Measurements from ENCODE around the gene C17orf113.
A peak's percentile ranks its signal among the peaks of the same experiment; 100 is the strongest.
"Not testable (repeated sequence)": the region's sequence is repeated elsewhere in the genome, so short reads cannot be mapped to it uniquely, and the experiment has no call there.

C17orf113 gene

DNA sequence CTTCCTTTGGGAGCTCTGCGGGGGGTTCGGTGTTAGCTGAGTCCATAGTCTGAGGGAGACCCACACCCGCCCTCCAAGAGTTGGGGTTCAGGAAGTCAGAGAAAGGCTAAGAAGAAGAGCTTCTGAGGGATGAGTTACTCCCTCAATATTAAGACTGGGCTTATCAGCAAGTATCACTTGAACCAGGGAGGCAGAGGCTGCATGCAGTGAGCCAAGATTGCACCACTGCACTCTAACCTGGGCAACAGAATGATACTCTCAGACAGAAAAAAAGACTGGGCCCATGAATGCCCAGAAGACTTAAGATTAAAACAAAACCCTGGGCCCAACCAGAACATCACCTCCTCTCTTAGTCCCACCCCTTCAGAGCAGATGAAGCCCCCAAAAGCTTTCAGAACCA lies 24.5 kb downstream of the C17orf113 start:
- H3K4me3 ChIP-seq: no peak overlapping the region
- no peaks in the 10 kb centered on the region for H3K27me3 ChIP-seq (ENCODE audit: low read depth)
- in situ Hi-C loops (cut with MboI; ENCODE audit: low sequenced_read_pairs): loop anchor here (5.0 kb wide), 1 partner anchor 86 kb away; the partner anchor contains the start of gene DHX58
- no peaks in the 10 kb centered on the region for H3K9me3 ChIP-seq
- peaks cover 28% of the 10 kb centered on the region for H3K36me3 ChIP-seq (replicated peaks)
- DNase-seq (ENCODE audit: low spot score in 2 of 2): no peak
- H3K4me1 ChIP-seq: no peaks in the 10 kb centered on the region

DNA sequence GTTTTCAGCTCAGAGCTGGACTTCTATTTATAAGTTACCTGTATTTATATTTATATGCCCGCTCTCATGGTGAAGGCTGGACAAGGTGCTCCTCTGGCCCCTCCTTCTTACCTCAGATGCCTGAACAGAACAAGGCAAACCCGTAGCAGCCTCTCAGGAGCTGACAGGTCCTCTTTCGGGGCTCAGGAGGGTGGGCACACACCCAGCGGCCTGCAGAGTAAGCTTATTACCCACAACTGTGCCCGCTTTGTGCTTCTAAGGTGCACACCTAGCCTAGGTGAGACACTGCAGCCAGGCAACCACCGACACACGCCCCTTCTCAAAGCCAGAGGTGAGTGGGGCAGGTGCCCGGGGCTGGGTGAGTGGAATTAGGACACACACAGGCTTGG lies 25.2 kb downstream of the C17orf113 start:
- no peaks in the 10 kb centered on the region for H3K27me3 ChIP-seq (ENCODE audit: low read depth)
- no peaks in the 10 kb centered on the region for H3K9me3 ChIP-seq
- no peaks in the 10 kb centered on the region for H3K4me1 ChIP-seq
- no peak overlapping the region for H3K4me3 ChIP-seq
- DNase-seq (ENCODE audit: low spot score in 2 of 2): no peak
- peaks cover 28% of the 10 kb centered on the region for H3K36me3 ChIP-seq (replicated peaks)
- in situ Hi-C loops (cut with MboI; ENCODE audit: low sequenced_read_pairs): loop anchor here (5.0 kb wide), 1 partner anchor 87 kb away; the partner anchor contains the start of gene DHX58

DNA sequence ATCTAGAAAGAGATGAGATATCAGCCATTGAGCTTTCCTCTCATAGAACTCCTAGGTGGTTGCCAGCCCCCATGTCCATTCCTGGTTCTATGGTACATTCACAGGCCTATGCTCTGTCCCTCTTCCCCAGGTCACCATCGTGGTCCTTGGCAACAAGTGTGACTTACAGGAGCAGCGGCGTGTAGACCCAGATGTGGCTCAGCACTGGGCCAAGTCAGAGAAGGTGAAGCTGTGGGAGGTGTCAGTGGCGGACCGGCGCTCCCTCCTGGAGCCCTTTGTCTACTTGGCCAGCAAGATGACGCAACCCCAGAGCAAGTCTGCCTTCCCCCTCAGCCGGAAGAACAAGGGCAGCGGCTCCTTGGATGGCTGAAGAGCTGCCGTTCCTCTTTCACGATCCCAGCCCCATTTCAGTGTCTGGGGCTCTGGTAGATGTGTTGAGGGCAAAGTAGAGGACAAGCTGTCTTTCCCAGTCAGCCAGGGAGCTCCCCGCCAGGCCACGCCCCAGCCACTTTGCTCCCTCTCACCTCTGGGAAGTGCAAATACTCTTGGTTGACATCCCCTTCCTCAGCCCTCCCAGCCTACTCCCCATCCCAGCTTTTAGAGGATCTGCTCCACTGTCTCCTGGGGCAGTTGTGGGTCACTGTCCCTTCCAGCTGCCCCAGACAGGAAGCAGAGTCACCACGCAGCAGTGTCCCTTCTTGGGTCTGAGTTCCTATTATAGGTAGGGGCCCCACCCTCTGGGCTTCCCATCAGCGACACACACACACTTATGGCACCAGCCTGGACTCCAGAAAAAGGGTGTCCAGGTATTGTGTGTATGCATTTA lies 26.7 kb downstream of the C17orf113 start:
- peaks cover 28% of the 10 kb centered on the region for H3K36me3 ChIP-seq (replicated peaks)
- H3K27me3 ChIP-seq (ENCODE audit: low read depth): no peaks in the 10 kb centered on the region
- H3K9me3 ChIP-seq: no peaks in the 10 kb centered on the region
- no peak overlapping the region for H3K4me3 ChIP-seq
- no peaks in the 10 kb centered on the region for H3K4me1 ChIP-seq
- no peak for DNase-seq (ENCODE audit: low spot score in 2 of 2)
- in situ Hi-C loops (cut with MboI; ENCODE audit: low sequenced_read_pairs): no loop called here

- H3K4me1 ChIP-seq; in situ Hi-C loops (cut with MboI; ENCODE audit: low sequenced_read_pairs); H3K9me3 ChIP-seq; H3K27me3 ChIP-seq (ENCODE audit: low read depth); DNase-seq (ENCODE audit: low spot score in 2 of 2): not testable (repeated sequence)
- peak overlapping the region; percentile 86 for H3K4me3 ChIP-seq
- peaks cover 28% of the 10 kb centered on the region for H3K36me3 ChIP-seq (replicated peaks)
Observed at GRCh38 chr17:42020845-42021244, 29.6 kb downstream of the C17orf113 start.

DNA sequence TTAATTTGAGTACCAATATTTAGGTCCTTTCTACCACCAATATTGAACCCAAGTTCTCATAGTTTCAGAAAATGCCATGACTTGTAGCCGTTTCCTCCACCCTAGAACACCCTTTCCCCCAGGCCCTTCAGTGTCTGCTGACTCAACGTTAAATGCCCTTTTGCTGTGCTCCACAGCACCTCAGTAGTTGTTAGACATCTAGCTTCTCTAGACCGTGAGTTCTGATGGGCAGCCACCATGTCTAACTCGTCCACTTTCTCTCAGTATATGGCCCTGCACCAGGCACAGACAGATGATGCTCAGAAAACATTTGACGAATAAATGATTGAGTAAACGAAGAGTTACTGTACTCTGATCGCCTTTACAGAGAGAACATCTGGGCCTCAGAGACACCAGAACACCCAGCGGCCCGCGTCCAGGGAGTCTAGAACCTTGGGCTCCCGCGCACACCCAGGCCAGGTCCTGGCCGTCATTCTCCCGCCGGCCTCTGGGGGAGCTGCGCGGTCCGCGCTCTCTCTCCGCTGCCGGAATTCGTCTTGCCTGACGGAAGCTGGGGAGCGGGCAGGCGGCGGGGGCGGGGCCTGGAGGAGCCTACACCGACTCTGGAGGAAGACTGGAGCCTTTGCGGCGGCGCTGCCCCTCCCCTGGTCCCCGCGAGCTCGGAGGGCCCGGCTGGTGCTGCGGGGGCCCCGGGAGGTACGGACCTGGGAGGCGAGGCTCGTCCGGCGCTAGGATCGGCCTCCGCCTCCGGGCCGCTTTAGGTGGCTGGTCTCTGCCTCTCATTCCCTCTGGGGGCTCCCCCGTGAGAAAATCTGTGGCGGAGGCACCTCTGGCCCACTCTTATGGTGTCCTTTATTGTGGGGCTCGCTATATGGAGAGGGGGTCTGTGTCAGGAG lies 30.6 kb downstream of the C17orf113 start, which contains the start of gene NKIRAS2:
Gene NKIRAS2, plus strand, starts transcription at position 582 of the 896 bp plus-strand sequence. CDS start 1,488 bp downstream, outside the sequence.
- peak; percentile 87 to 97 for DNase-seq (ENCODE audit: low spot score in 2 of 2)
- no peaks in the 10 kb centered on the region for H3K27me3 ChIP-seq (ENCODE audit: low read depth)
- peaks cover 7% of the 10 kb centered on the region for H3K4me1 ChIP-seq
- no peaks in the 10 kb centered on the region for H3K9me3 ChIP-seq
- H3K36me3 ChIP-seq (replicated peaks): peaks cover 25% of the 10 kb centered on the region
- in situ Hi-C loops (cut with MboI; ENCODE audit: low sequenced_read_pairs): no loop called here
- peak within 1 kb of the TSS; percentile 86 for H3K4me3 ChIP-seq

DNA sequence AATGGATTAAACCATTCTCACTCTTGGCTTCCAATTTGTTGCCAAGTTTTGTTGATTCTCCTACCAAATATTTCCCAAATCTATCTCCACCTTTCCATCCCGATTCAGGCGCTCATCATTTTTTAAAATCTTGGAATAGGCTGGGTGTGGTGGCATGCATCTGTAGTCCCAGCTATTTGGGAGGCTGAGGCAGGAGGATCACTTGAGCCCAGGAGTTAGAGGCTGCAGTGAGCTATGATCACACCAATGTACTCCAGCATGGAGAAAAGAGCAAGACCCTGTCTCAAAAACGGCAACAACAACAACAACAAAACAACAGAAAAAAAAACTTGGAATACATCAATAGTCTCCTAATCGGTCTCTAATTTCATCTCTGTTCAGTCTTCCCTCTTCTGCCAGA lies 31.4 kb downstream of the C17orf113 start:
- in situ Hi-C loops (cut with MboI; ENCODE audit: low sequenced_read_pairs): no loop called here
- H3K36me3 ChIP-seq (replicated peaks): peaks cover 19% of the 10 kb centered on the region
- H3K27me3 ChIP-seq (ENCODE audit: low read depth): no peaks in the 10 kb centered on the region
- DNase-seq (ENCODE audit: low spot score in 2 of 2): no peak
- peaks cover 7% of the 10 kb centered on the region for H3K4me1 ChIP-seq
- no peak overlapping the region for H3K4me3 ChIP-seq
- H3K9me3 ChIP-seq: no peaks in the 10 kb centered on the region

DNA sequence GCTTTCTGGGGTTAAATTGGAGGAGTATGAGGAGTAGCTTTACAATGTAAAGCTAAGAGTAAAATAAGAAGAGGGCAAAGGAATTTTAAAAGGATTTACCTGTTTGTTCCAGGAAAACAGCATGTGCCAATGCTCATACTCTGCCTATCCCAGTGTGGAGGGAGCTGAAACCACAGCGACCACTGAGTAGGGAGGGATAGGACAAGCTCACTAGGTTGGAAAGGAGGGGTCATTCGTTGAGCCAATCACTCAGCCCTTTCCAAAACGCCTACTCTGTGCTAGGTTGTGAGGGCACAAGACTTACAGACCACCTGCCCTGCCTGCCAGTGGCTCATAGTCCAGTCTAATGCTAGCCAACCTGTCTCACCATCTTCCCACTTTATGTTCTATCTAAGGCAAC lies 32.1 kb downstream of the C17orf113 start:
- Histone ChIP-seq H3K4me3 (peak overlapping the region; percentile 91), H3K27me3 (ENCODE audit: low read depth) (no peaks in the 10 kb centered on the region), H3K4me1 (peaks cover 11% of the 10 kb centered on the region), H3K9me3 (no peaks in the 10 kb centered on the region), H3K36me3 (replicated peaks) (peaks cover 13% of the 10 kb centered on the region)
- in situ Hi-C loops (cut with MboI; ENCODE audit: low sequenced_read_pairs): no loop called here
- DNase-seq (ENCODE audit: low spot score in 2 of 2): no peak

DNA sequence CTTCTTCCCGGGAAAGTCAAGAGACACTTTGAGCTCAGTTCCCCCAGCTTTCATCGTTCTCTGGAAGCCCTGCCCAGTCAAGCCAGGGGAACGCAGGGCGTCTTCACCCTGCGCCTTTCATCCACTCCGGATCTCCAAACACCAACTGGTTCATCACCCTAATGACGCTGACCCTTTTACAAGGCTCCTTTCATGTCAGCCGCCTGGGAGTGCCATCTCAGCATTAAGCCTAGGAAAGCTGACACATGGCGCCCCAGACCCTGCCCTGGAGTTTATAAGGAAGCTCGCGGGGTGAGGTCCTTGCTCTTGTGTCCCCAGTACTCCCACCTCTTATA lies 32.6 kb downstream of the C17orf113 start:
- H3K4me1 ChIP-seq: peaks cover 16% of the 10 kb centered on the region
- no peaks in the 10 kb centered on the region for H3K9me3 ChIP-seq
- H3K27me3 ChIP-seq (ENCODE audit: low read depth): no peaks in the 10 kb centered on the region
- no peak for DNase-seq (ENCODE audit: low spot score in 2 of 2)
- in situ Hi-C loops (cut with MboI; ENCODE audit: low sequenced_read_pairs): no loop called here
- H3K36me3 ChIP-seq (replicated peaks): peaks cover 8% of the 10 kb centered on the region
- peak overlapping the region; percentile 91 for H3K4me3 ChIP-seq

- in situ Hi-C loops (cut with MboI; ENCODE audit: low sequenced_read_pairs): no loop called here
- Histone ChIP-seq H3K27me3 (ENCODE audit: low read depth) (no peaks in the 10 kb centered on the region), H3K9me3 (no peaks in the 10 kb centered on the region), H3K4me1 (peaks cover 22% of the 10 kb centered on the region), H3K4me3 (peak within 1 kb of the TSS; percentile 91), H3K36me3 (replicated peaks) (peaks cover 3% of the 10 kb centered on the region)
- peak; percentile 94 for DNase-seq (ENCODE audit: low spot score in 2 of 2)
Observed at GRCh38 chr17:42016941-42017865, 33.2 kb downstream of the C17orf113 start, which contains the start of gene DNAJC7. DNAJC7 (minus strand) TSS chr17:42017439; CDS start chr17:42017416, 23 bp downstream.

DNA sequence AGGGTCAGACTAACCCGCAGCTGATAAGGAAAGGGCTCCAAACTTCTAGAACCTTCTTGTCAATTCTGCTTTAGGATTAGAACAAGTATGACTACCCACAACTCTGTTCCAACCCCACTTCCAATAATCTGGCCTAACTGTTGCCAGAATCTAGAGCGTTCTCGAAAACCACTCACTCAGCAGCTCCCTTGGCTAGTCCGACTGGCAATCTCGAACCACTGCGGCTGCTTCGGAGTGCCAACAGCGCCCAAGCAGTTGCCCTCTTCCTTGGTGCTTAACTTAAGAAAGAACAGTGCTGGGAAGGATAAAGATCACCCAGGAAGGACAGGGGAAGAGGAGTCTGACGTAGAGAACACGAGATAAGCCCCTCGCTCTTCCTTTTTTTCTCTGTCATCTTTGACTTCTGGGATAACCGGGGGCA lies 34.0 kb downstream of the C17orf113 start:
- peaks cover 7% of the 10 kb centered on the region for H3K36me3 ChIP-seq (replicated peaks)
- H3K9me3 ChIP-seq: no peaks in the 10 kb centered on the region
- no peak for DNase-seq (ENCODE audit: low spot score in 2 of 2)
- H3K4me1 ChIP-seq: peaks cover 30% of the 10 kb centered on the region
- no peaks in the 10 kb centered on the region for H3K27me3 ChIP-seq (ENCODE audit: low read depth)
- H3K4me3 ChIP-seq: peak overlapping the region; percentile 91
- in situ Hi-C loops (cut with MboI; ENCODE audit: low sequenced_read_pairs): no loop called here

GRCh38 chr17:42013740-42014139 lies 36.7 kb downstream of the C17orf113 start:
- Histone ChIP-seq H3K36me3 (replicated peaks) (peaks cover 21% of the 10 kb centered on the region; the same call in 1 of the 2 replicates), H3K4me1 (peaks cover 39% of the 10 kb centered on the region)
- H3K4me3 ChIP-seq; H3K27me3 ChIP-seq (ENCODE audit: low read depth); DNase-seq (ENCODE audit: low spot score in 2 of 2); in situ Hi-C loops (cut with MboI; ENCODE audit: low sequenced_read_pairs); H3K9me3 ChIP-seq: not testable (repeated sequence)

- H3K4me3 ChIP-seq; H3K9me3 ChIP-seq; H3K27me3 ChIP-seq (ENCODE audit: low read depth); in situ Hi-C loops (cut with MboI; ENCODE audit: low sequenced_read_pairs): not testable (repeated sequence)
- Histone ChIP-seq H3K36me3 (replicated peaks) (peaks cover 22% of the 10 kb centered on the region; the same call in 1 of the 2 replicates), H3K4me1 (peaks cover 36% of the 10 kb centered on the region)
- peak in 1 of 2 experiments; percentile 57 for DNase-seq (ENCODE audit: low spot score in 2 of 2)
Observed at GRCh38 chr17:42012363-42012762, 38.0 kb downstream of the C17orf113 start.
